ENCODE measurements around the gene CHRNA4.

Gene CHRNA4

DNA sequence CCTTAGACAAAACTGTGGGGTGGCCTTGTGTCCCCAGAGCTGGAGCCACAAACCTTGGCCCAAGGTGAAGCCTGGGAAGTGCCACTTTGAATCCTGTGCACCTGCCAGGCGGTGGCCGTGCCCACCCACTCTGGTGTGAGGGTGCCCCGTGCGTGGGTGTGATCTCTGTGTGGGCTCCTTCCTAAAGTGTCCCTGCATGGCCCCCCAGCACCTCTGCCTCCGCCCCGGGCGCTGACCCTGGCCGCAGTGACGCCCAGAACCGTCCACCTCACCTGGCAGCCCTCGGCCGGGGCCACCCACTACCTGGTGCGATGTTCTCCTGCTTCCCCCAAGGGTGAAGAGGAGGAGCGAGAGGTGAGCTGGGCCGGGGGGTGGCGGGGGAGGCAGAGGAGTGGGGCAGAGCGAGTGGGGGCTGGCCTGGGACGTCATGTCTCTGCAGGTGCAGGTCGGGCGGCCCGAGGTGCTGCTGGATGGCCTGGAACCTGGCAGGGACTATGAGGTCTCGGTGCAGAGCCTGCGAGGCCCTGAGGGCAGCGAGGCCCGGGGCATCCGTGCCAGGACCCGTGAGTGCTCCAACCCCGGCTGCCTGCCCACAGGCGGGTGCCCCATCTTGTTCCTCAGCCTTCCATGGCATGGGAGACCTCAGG lies 49.8 kb downstream of the CHRNA4 start:
- Histone ChIP-seq H3K4me1 (ENCODE audit: insufficient read depth, poor library complexity, severe bottlenecking) (no peaks in the 10 kb centered on the region), H3K27ac (ENCODE audit: poor library complexity, severe bottlenecking) (no peak overlapping the region), H3K27me3 (ENCODE audit: insufficient read depth, poor library complexity, severe bottlenecking) (peaks cover 24% of the 10 kb centered on the region), H3K9me3 (ENCODE audit: severe bottlenecking) (no peaks in the 10 kb centered on the region), H3K4me3 (ENCODE audit: severe bottlenecking) (no peak overlapping the region), H3K36me3 (ENCODE audit: low read depth) (no peaks in the 10 kb centered on the region)
- TF ChIP-seq, protein P1, sequence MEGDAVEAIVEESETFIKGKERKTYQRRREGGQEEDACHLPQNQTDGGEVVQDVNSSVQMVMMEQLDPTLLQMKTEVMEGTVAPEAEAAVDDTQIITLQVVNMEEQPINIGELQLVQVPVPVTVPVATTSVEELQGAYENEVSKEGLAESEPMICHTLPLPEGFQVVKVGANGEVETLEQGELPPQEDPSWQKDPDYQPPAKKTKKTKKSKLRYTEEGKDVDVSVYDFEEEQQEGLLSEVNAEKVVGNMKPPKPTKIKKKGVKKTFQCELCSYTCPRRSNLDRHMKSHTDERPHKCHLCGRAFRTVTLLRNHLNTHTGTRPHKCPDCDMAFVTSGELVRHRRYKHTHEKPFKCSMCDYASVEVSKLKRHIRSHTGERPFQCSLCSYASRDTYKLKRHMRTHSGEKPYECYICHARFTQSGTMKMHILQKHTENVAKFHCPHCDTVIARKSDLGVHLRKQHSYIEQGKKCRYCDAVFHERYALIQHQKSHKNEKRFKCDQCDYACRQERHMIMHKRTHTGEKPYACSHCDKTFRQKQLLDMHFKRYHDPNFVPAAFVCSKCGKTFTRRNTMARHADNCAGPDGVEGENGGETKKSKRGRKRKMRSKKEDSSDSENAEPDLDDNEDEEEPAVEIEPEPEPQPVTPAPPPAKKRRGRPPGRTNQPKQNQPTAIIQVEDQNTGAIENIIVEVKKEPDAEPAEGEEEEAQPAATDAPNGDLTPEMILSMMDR (IDR thresholded peaks at IDR 0.05; ENCODE audit: poor library complexity, severe bottlenecking), result no peak
- DNase-seq (ENCODE audit: low spot score), result no peak
- ATAC-seq (ENCODE audit: low read depth), result no peak

- no peaks in the 10 kb centered on the region for H3K36me3 ChIP-seq (ENCODE audit: low read depth)
- DNase-seq (ENCODE audit: low spot score) (no peak), ATAC-seq (ENCODE audit: low read depth) (peak; percentile 24)
- no peak overlapping the region for H3K27ac ChIP-seq (ENCODE audit: poor library complexity, severe bottlenecking)
- no peaks in the 10 kb centered on the region for H3K9me3 ChIP-seq (ENCODE audit: severe bottlenecking)
- peaks cover 24% of the 10 kb centered on the region for H3K27me3 ChIP-seq (ENCODE audit: insufficient read depth, poor library complexity, severe bottlenecking)
- TF ChIP-seq, protein P1 (IDR thresholded peaks at IDR 0.05; ENCODE audit: poor library complexity, severe bottlenecking), result no peak
- H3K4me3 ChIP-seq (ENCODE audit: severe bottlenecking), result no peak overlapping the region
- no peaks in the 10 kb centered on the region for H3K4me1 ChIP-seq (ENCODE audit: insufficient read depth, poor library complexity, severe bottlenecking)
Measured at GRCh38 chr20:63310265-63310991, 50.7 kb downstream of the CHRNA4 start.

DNA sequence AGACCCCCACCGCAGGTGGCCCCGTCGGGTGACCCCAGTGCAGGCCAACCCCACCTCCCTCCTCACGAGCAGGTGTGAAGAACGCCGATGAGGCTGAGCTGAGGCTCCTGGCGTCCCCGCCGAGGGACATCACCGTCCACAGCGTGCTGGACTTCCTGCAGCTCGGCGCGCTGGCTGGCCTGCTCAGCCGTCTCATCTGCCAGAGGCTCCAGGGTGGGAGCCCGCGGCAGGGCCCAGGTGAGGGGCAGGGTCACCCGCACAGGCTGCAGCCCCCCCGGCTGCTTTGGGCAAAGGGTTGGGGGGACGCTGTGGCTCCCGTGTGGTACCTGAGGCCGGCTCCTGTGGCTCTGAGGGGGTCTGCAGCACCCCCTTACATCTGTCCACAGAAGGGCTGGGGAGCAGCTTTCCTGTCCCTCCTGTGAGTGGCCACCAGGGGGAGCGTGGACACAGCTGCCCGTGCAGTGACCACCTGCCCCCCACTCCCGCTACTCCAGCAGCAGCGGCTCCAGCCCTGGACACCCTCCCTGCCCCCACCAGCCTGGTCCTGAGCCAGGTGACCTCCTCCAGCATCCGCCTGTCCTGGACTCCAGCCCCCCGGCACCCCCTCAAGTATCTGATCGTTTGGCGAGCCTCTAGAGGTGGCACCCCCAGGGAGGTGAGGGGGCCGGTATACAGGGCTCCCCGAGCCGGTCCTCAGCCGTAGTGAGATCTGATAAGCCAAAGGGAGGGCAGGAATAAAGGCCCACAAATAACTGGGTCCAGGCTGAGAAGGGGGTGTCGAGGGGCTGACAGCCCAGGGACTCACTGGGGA lies 51.7 kb downstream of the CHRNA4 start:
- Histone ChIP-seq H3K36me3 (ENCODE audit: low read depth) (no peaks in the 10 kb centered on the region), H3K27ac (ENCODE audit: poor library complexity, severe bottlenecking) (no peak overlapping the region), H3K4me1 (ENCODE audit: insufficient read depth, poor library complexity, severe bottlenecking) (no peaks in the 10 kb centered on the region), H3K27me3 (ENCODE audit: insufficient read depth, poor library complexity, severe bottlenecking) (peaks cover 24% of the 10 kb centered on the region), H3K9me3 (ENCODE audit: severe bottlenecking) (no peaks in the 10 kb centered on the region), H3K4me3 (ENCODE audit: severe bottlenecking) (no peak overlapping the region)
- TF ChIP-seq, protein P1 (IDR thresholded peaks at IDR 0.05; ENCODE audit: poor library complexity, severe bottlenecking), result peak; percentile 99
- ATAC-seq (ENCODE audit: low read depth), result peak; percentile 54
- DNase-seq (ENCODE audit: low spot score), result peak; percentile 88

GRCh38 chr20:63308218-63308911 lies 52.8 kb downstream of the CHRNA4 start:
- no peak overlapping the region for H3K27ac ChIP-seq (ENCODE audit: poor library complexity, severe bottlenecking)
- DNase-seq (ENCODE audit: low spot score), result peak; percentile 86
- H3K27me3 ChIP-seq (ENCODE audit: insufficient read depth, poor library complexity, severe bottlenecking), result peaks cover 20% of the 10 kb centered on the region
- no peaks in the 10 kb centered on the region for H3K4me1 ChIP-seq (ENCODE audit: insufficient read depth, poor library complexity, severe bottlenecking)
- TF ChIP-seq, protein P1 (IDR thresholded peaks at IDR 0.05; ENCODE audit: poor library complexity, severe bottlenecking), result no peak
- no peak overlapping the region for H3K4me3 ChIP-seq (ENCODE audit: severe bottlenecking)
- no peaks in the 10 kb centered on the region for H3K36me3 ChIP-seq (ENCODE audit: low read depth)
- no peak for ATAC-seq (ENCODE audit: low read depth)
- no peaks in the 10 kb centered on the region for H3K9me3 ChIP-seq (ENCODE audit: severe bottlenecking)

Measured in RWPE2 (cell line).